SK-N-SH treated with all-trans-retinoic acid at 6 μM for 48 hours (cell line): ENCODE data around the gene URI1.

Experiments used
- ATAC-seq: fragments of 200-7000 bp; cut with Tn5 transposase; 3 replicates; pipeline ENCODE4 v1.9.1; 2020; ENCODE audit warnings: mild to moderate bottlenecking, moderate library complexity
- ARNTL ChIP-seq: fragments of 450-650 bp; formaldehyde crosslinking; IDR thresholded peaks from 2 replicates; pipeline ENCODE4 v1.5.0; 2020; ENCODE audit warnings: low read depth, mild to moderate bottlenecking, moderate library complexity, borderline replicate concordance
- BACH2 ChIP-seq: fragments of 250-450 bp; sonication (Bioruptor Pico); IDR thresholded peaks from 2 replicates; pipeline ENCODE4 v1.9.0; 2021; ENCODE audit warnings: mild to moderate bottlenecking, borderline replicate concordance
- CREB5 ChIP-seq: fragments of 250-450 bp; sonication (Bioruptor Pico); IDR thresholded peaks from 2 replicates; pipeline ENCODE4 v1.5.1; 2020; ENCODE audit warnings: low read depth, mild to moderate bottlenecking, moderate library complexity
- CSDC2 ChIP-seq: fragments of 250-450 bp; sonication (Bioruptor Pico); IDR thresholded peaks from 2 replicates; pipeline ENCODE4 v1.5.0; 2020; ENCODE audit warnings: mild to moderate bottlenecking, moderate library complexity
- ESRRG ChIP-seq: fragments of 250-450 bp; sonication (Bioruptor Pico); IDR thresholded peaks from 2 replicates; pipeline ENCODE4 v1.6.1; 2021; ENCODE audit warnings: mild to moderate bottlenecking
- GLIS3 ChIP-seq: fragments of 250-450 bp; sonication (Bioruptor Pico); IDR thresholded peaks from 2 replicates; pipeline ENCODE4 v1.5.0; 2020; ENCODE audit warnings: mild to moderate bottlenecking, moderate library complexity
- OSR1 ChIP-seq: fragments of 250-450 bp; sonication (Bioruptor Pico); IDR thresholded peaks from 2 replicates; pipeline ENCODE4 v1.8.0; 2022; ENCODE audit warnings: moderate library complexity, mild to moderate bottlenecking, inconsistent platforms
- PATZ1 ChIP-seq: fragments of 250-450 bp; sonication (Bioruptor Pico); IDR thresholded peaks from 2 replicates; pipeline ENCODE4 v1.8.0; 2020; ENCODE audit warnings: mild to moderate bottlenecking, moderate library complexity, borderline replicate concordance
- POU6F1 ChIP-seq: fragments of 250-450 bp; sonication (Bioruptor Pico); IDR thresholded peaks from 2 replicates; pipeline ENCODE4 v1.8.0; 2021; ENCODE audit warnings: low read depth, mild to moderate bottlenecking, moderate library complexity, borderline replicate concordance
- PPARA ChIP-seq: fragments of 250-450 bp; sonication (Bioruptor Pico); IDR thresholded peaks from 2 replicates; pipeline ENCODE4 v1.5.0; 2020; ENCODE audit warnings: mild to moderate bottlenecking, borderline replicate concordance
- RARB ChIP-seq: fragments of 250-450 bp; sonication (Bioruptor Pico); IDR thresholded peaks from 2 replicates; pipeline ENCODE4 v1.8.0; 2021; ENCODE audit warnings: mild to moderate bottlenecking, moderate library complexity
- SNAI2 ChIP-seq: fragments of 250-450 bp; sonication (Bioruptor Pico); IDR thresholded peaks from 2 replicates; pipeline ENCODE4 v1.5.0; 2020; ENCODE audit warnings: mild to moderate bottlenecking, moderate library complexity
- TCF4 ChIP-seq: fragments of 250-450 bp; sonication (Bioruptor Pico); IDR thresholded peaks from 2 replicates; pipeline ENCODE4 v1.8.0; 2021; ENCODE audit warnings: mild to moderate bottlenecking, moderate library complexity, borderline replicate concordance
- TOX ChIP-seq: fragments of 250-450 bp; sonication (Bioruptor Pico); IDR thresholded peaks from 2 replicates; pipeline ENCODE4 v1.8.0; 2021; ENCODE audit warnings: mild to moderate bottlenecking, moderate library complexity, borderline replicate concordance
- TSHZ2 ChIP-seq: fragments of 250-450 bp; sonication (Bioruptor Pico); IDR thresholded peaks from 2 replicates; pipeline ENCODE4 v1.5.0; 2020; ENCODE audit warnings: mild to moderate bottlenecking, moderate library complexity
- ZC3H10 ChIP-seq: fragments of 250-450 bp; sonication (Bioruptor Pico); IDR thresholded peaks from 2 replicates; pipeline ENCODE4 v1.5.1; 2021; ENCODE audit warnings: mild to moderate bottlenecking, moderate library complexity
- ZFP3 ChIP-seq: fragments of 250-450 bp; sonication (Bioruptor Pico); IDR thresholded peaks from 2 replicates; pipeline ENCODE4 v1.5.0; 2020; ENCODE audit warnings: mild to moderate bottlenecking, moderate library complexity
- ZFP30 ChIP-seq: fragments of 450-650 bp; formaldehyde crosslinking; IDR thresholded peaks from 2 replicates; pipeline ENCODE4 v1.5.0; 2022; ENCODE audit warnings: mild to moderate bottlenecking, moderate library complexity
- ZNF565 ChIP-seq: fragments of 450-650 bp; formaldehyde crosslinking; conservative IDR thresholded peaks from 2 replicates; pipeline ENCODE4 v1.5.0; 2020; ENCODE audit warnings: low read depth, mild to moderate bottlenecking, moderate library complexity
- ZNF70 ChIP-seq: fragments of 450-650 bp; formaldehyde crosslinking; IDR thresholded peaks from 2 replicates; pipeline ENCODE4 v1.5.0; 2020; ENCODE audit warnings: mild to moderate bottlenecking, moderate library complexity
- ZNF8 ChIP-seq: fragments of 450-650 bp; formaldehyde crosslinking; IDR thresholded peaks from 2 replicates; pipeline ENCODE4 v1.5.0; 2020; ENCODE audit warnings: mild to moderate bottlenecking, moderate library complexity
- TF ChIP-seq, protein P1 (sequence below): fragments of 250-450 bp; sonication (Bioruptor Pico); IDR thresholded peaks from 2 replicates; pipeline ENCODE4 v1.5.1; 2021; ENCODE audit warnings: mild to moderate bottlenecking, moderate library complexity

URI1 gene

DNA sequence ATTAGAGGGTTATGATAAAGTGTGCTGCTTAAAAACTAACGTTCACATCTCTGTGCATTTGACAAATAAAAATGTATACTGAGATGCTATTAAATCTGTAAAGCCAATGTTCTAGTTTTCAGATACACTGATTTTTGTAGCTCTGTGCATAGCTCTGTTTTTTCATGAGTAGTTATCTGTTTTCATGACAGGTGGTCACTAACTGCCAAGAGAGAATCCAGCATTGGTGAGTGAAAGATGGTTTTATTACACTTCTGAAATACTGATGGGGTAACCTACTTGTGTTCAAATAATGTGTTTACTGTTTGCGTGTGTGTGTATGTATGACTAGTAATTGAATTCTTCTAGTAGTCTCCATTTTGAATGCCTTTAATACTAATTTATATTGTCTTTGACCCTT, 29.0 kb downstream of the URI1 start:
- ATAC-seq, result no peak
- no peak for TF ChIP-seq CSDC2 (CRISPR knock-in tag)
- no peak for TF ChIP-seq SNAI2 (CRISPR knock-in tag)
- TF ChIP-seq TOX (CRISPR knock-in tag), result no peak
- TF ChIP-seq BACH2 (CRISPR knock-in tag), result no peak
- no peak for TF ChIP-seq ZFP30 (CRISPR knock-in tag)
- TF ChIP-seq ZNF565 (CRISPR knock-in tag), result no peak
- TF ChIP-seq GLIS3 (CRISPR knock-in tag), result no peak
- TF ChIP-seq ZC3H10 (CRISPR knock-in tag), result no peak
- no peak for TF ChIP-seq ZNF70
- TF ChIP-seq PATZ1 (CRISPR knock-in tag), result no peak
- TF ChIP-seq ESRRG (CRISPR knock-in tag), result no peak
- TF ChIP-seq PPARA, result no peak
- no peak for TF ChIP-seq TSHZ2 (CRISPR knock-in tag)
- TF ChIP-seq ZFP3 (CRISPR knock-in tag), result no peak
- TF ChIP-seq CREB5 (CRISPR knock-in tag), result no peak
- TF ChIP-seq, protein P1, sequence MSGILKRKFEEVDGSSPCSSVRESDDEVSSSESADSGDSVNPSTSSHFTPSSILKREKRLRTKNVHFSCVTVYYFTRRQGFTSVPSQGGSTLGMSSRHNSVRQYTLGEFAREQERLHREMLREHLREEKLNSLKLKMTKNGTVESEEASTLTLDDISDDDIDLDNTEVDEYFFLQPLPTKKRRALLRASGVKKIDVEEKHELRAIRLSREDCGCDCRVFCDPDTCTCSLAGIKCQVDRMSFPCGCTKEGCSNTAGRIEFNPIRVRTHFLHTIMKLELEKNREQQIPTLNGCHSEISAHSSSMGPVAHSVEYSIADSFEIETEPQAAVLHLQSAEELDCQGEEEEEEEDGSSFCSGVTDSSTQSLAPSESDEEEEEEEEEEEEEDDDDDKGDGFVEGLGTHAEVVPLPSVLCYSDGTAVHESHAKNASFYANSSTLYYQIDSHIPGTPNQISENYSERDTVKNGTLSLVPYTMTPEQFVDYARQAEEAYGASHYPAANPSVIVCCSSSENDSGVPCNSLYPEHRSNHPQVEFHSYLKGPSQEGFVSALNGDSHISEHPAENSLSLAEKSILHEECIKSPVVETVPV (CRISPR knock-in tag), result no peak
- TF ChIP-seq POU6F1 (CRISPR knock-in tag), result no peak
- TF ChIP-seq TCF4, result no peak
- TF ChIP-seq ZNF8 (CRISPR knock-in tag), result no peak
- TF ChIP-seq RARB, result no peak

GRCh38 chr19:29971648-29972047, 29.6 kb downstream of the URI1 start:
- ATAC-seq, result no peak
- TF ChIP-seq OSR1 (CRISPR knock-in tag) (no peak), POU6F1 (CRISPR knock-in tag) (no peak), PPARA (no peak), TSHZ2 (CRISPR knock-in tag) (no peak), ZNF70 (no peak), ESRRG (CRISPR knock-in tag) (no peak), PATZ1 (CRISPR knock-in tag) (no peak), TOX (CRISPR knock-in tag) (no peak), ARNTL (CRISPR knock-in tag) (no peak), BACH2 (CRISPR knock-in tag) (no peak), ZFP3 (CRISPR knock-in tag) (no peak)
- TF ChIP-seq, protein P1 (CRISPR knock-in tag), result no peak
